Kidney (tissue), 14 donors: ENCODE results near the gene SLC49A3. TPM values are rescaled to one million over a fixed set of nuclear protein-coding genes. Genes with fewer than 3 reads are reported as not detected.
A peak's percentile ranks its signal among the peaks of the same experiment; 100 is the strongest.

ENCODE experiments used
- DNase-seq, 5 donors: peaks; one replicate each; pipeline ENCODE4 v3.0.0-alpha.2; 2013 to 2020
- FAIRE-seq: peaks from 2 replicates; lab custom pipeline; 2012; peaks lifted over from hg19 to GRCh38; lab: Jason Lieb, UNC
- H3K27ac ChIP-seq, 2 donors: one replicate each; pipeline ENCODE4 v1.7.0; 2013; ENCODE audit warnings: low read depth in 2 of 2, low read length in 2 of 2, inconsistent platforms in 1 of 2
- H3K27me3 ChIP-seq: one replicate; pipeline ENCODE4 v1.7.1; 2013; ENCODE audit warnings: low read length, inconsistent platforms; ENCODE audit not compliant: control insufficient read depth, insufficient read depth
- H3K36me3 ChIP-seq, 3 donors: one replicate each; pipeline versions ENCODE4 v1.7.0 to v1.7.1; 2013; ENCODE audit warnings: low read length in 3 of 3, control low read depth in 1 of 3, inconsistent platforms in 1 of 3; ENCODE audit not compliant: insufficient read depth in 3 of 3, control insufficient read depth in 2 of 3
- H3K4me1 ChIP-seq, 3 donors: one replicate each; pipeline versions ENCODE4 v1.7.0 to v1.7.1; 2013; ENCODE audit warnings: low read length in 3 of 3, inconsistent platforms in 1 of 3, low read depth in 1 of 3; ENCODE audit not compliant: control insufficient read depth in 2 of 3, insufficient read depth in 2 of 3
- H3K4me3 ChIP-seq, 3 donors: one replicate each; pipeline versions ENCODE4 v1.7.0 to v1.8.1; 2013; ENCODE audit warnings: low read length in 3 of 3, control low read depth in 1 of 3, inconsistent platforms in 1 of 3
- H3K9ac ChIP-seq, 3 donors: one replicate each; pipeline versions ENCODE4 v1.7.0 to v1.7.1; 2013; ENCODE audit warnings: low read length in 3 of 3, control low read depth in 1 of 3, inconsistent platforms in 1 of 3
- H3K9me3 ChIP-seq, 3 donors: one replicate each; pipeline versions ENCODE4 v1.7.0 to v1.7.1; 2013; ENCODE audit warnings: low read length in 3 of 3, control low read depth in 1 of 3, inconsistent platforms in 1 of 3; ENCODE audit not compliant: control insufficient read depth in 2 of 3, insufficient read depth in 1 of 3
- intact Hi-C: fragments of 100-400 bp; cut with DNase I; formaldehyde crosslinking; loops from one replicate; pipeline ENCODE4 v1.11.1; 2022
- polyA plus RNA-seq: library from polyadenylated mRNA; stranded (reverse); fragments of 350-450 nt; fragmentation: Illumina TruSeq; extraction: RNeasy Lipid Tissue Mini Kit (QIAGEN cat#74804); gene quantifications from one replicate; pipeline ENCODE4 v1.2.3, GENCODE V29; 2014; ENCODE audit warnings: low read depth, low replicate concordance; ENCODE audit not compliant: insufficient read depth
- total RNA-seq: library from RNA; stranded (reverse); fragmentation: NEBNext Ultra II Directional; extraction: Animal tissue kit (Norgen Biotek cat#: 25700); gene quantifications from one replicate; pipeline ENCODE4 v1.2.1, GENCODE V29; 2021
- TF ChIP-seq, protein P1 (sequence below): IDR thresholded peaks from 3 replicates; pipeline ENCODE4 v1.5.1; 2012; ENCODE audit warnings: mild to moderate bottlenecking, moderate library complexity, borderline replicate concordance; ENCODE audit not compliant: insufficient read depth; ENCODE audit errors: extremely low read depth
- donor health status: control.
- donor health status: control.
- donor health status: control.
- donor health status: control.
- donor health status: control.
- donor health status: DM: yes; HTN: yes; CAD: no.
- donor health status: Normal renal cell carcinoma (clear cell type).

SLC49A3 gene
- total and polyA plus RNA-seq, 2 donors from 2014 or later: 12.6 to 18.2 TPM

DNA sequence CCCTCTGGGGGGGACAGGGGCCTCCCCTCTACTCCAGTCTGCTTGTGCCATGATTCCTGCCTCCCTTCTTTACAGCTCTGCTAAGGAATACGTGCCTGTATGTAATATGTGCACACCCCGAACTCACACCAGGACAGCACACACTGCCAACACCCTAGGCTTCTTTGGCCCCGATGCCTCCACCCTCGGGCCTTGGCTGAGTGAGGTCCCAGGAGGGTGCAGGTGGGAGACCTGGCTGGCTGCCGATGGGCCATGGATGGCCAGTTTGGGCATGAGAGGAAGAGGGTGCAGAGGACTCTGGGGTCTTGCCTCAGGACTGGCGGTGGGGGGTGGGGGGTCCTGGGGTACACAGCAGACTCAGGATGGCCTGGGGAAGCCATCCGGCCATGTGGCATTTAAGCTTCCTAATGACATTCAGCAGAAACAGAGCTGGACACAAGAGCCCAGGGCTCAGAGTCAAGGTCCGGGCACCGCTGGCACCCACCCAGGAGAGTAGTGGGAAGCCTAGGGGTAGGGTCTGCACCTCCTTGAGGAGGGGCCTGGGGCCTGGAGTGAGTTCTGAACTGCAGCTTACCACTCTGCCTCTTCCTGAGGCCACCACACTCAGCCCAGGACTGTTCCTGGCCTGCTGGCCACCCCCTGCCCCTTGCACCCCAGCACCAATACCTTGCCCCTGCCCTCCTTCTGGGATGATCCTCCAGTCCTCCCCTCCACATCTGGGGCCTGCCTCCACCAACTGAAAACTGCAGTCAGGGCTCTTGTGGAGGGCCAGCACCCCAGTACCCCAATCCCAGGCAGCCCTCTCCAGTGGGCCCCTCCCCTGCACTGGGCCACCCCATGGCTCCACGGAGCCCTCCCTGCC is 14.6 kb upstream of the SLC49A3 start:
- H3K4me3 ChIP-seq: no peak overlapping the region
- FAIRE-seq (no peak), DNase-seq (no peak)
- H3K9ac ChIP-seq: no peak overlapping the region
- no peaks in the 10 kb centered on the region for H3K27me3 ChIP-seq
- TF ChIP-seq, protein P1, sequence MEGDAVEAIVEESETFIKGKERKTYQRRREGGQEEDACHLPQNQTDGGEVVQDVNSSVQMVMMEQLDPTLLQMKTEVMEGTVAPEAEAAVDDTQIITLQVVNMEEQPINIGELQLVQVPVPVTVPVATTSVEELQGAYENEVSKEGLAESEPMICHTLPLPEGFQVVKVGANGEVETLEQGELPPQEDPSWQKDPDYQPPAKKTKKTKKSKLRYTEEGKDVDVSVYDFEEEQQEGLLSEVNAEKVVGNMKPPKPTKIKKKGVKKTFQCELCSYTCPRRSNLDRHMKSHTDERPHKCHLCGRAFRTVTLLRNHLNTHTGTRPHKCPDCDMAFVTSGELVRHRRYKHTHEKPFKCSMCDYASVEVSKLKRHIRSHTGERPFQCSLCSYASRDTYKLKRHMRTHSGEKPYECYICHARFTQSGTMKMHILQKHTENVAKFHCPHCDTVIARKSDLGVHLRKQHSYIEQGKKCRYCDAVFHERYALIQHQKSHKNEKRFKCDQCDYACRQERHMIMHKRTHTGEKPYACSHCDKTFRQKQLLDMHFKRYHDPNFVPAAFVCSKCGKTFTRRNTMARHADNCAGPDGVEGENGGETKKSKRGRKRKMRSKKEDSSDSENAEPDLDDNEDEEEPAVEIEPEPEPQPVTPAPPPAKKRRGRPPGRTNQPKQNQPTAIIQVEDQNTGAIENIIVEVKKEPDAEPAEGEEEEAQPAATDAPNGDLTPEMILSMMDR: no peak
- H3K36me3 ChIP-seq: no peaks in the 10 kb centered on the region
- H3K27ac ChIP-seq: no peak overlapping the region
- intact Hi-C loops: no loop called here
- H3K4me1 ChIP-seq: peaks cover 0 to 18% (median 0%) of the 10 kb centered on the region in 3 donors
- H3K9me3 ChIP-seq: no peaks in the 10 kb centered on the region

DNA sequence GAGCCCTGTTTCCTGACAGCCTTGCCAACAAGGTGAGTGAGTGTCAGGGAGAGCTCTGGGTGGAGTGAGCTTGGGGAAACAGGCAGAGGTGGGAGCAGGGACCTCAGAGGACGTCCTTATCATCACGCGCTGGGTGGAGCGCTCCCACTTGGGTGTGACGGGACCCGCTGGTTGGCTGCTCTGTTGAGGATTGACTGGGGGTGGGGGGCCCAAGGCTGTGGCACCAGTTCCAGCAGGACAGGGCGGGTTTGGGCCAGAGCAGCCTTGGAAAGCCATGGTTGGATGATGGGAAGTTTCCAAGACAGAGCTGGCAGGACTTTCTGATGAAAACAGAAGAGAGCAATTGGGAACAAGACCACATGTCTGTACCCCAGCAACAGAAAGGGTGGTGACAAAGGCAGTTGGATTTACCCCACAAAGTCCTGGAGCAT is 13.7 kb upstream of the SLC49A3 start:
- TF ChIP-seq, protein P1: no peak
- H3K4me3 ChIP-seq: no peak overlapping the region
- no peaks in the 10 kb centered on the region for H3K9me3 ChIP-seq
- peak in 1 of 5 donors; percentile 40 for DNase-seq
- intact Hi-C loops: no loop called here
- H3K27me3 ChIP-seq: no peaks in the 10 kb centered on the region
- H3K36me3 ChIP-seq: no peaks in the 10 kb centered on the region
- H3K4me1 ChIP-seq: peaks cover 0 to 12% (median 0%) of the 10 kb centered on the region in 3 donors
- no peak overlapping the region for H3K27ac ChIP-seq
- FAIRE-seq: no peak
- H3K9ac ChIP-seq: no peak overlapping the region

DNA sequence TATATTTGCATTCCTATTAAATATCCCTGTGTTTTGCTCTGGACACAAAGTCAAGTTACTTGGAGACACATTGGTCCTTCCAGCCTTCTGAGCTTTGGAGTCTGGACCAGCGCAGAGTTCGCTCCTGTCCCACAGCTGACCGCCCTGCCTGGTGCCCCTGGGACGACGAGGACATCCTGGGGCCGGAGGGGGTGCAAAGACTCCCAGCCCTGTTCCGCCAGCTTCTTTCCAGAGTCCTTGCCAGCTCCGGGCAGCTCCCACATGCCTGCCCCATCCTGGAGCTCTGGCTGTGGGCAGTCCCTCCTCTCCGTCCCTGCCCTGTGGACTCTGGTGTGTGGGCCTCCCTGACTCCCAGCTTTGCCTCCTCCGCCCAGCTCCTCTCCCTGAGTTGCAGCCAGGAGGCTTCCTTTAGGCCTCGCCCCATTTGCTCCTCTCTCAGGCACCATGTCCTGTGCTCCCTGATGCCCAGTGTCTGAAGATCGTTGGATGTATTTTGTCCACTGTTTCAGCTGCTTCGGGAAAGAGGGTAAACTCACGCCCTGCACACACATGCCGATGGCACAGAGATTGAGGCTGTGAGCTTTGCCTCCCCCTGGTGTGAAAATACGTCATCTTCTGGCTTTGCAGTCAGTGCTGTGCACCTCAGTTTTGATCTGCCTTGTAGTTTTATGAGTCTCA is 11.8 kb upstream of the SLC49A3 start:
- Histone ChIP-seq H3K9me3 (no peaks in the 10 kb centered on the region), H3K4me1 (peaks cover 0 to 6% (median 0%) of the 10 kb centered on the region in 3 donors), H3K36me3 (no peaks in the 10 kb centered on the region), H3K27me3 (no peaks in the 10 kb centered on the region), H3K27ac (no peak overlapping the region), H3K4me3 (no peak overlapping the region), H3K9ac (no peak overlapping the region)
- FAIRE-seq (no peak), DNase-seq (peak in 2 of 5 donors; percentile 51 to 58)
- TF ChIP-seq, protein P1: no peak
- intact Hi-C loops: no loop called here
